GM12865 (cell line): ENCODE data around the gene SNX18.

Experiments used
- DNase-seq: peaks from one replicate; pipeline ENCODE4 v3.0.0; 2010; ENCODE audit warnings: low read depth
- H3K4me3 ChIP-seq: 2 replicates; pipeline ENCODE4 v1.5.1; 2011; ENCODE audit warnings: mild to moderate bottlenecking, low read depth, low read length, control low read depth
- CTCF ChIP-seq: IDR thresholded peaks from 2 replicates; pipeline ENCODE4 v1.5.1; 2011; ENCODE audit warnings: low read length, control low read depth, low read depth, inconsistent platforms; ENCODE audit not compliant: insufficient read depth; ENCODE audit errors: missing control alignments

The SNX18 gene

DNA sequence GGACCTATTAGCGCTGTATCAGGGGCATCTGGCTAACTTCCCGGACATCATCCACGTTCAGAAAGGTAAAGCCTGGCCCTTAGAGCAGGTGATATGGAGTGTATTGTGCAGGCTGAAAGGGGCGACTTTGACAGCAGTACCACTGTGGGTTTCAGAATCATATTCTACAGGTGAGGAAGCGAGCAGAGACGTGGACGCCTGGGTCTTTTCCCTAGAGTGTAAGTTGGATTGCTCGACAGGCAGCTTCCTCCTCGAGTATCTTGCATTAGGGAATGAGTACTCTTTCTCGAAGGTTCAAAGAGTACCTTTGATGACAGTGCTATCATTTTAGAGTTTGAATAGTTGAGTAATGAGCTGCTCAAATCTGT is 1.9 kb downstream of the SNX18 start:
- H3K4me3 ChIP-seq = no peak overlapping the region
- no peak for DNase-seq
- no peak for TF ChIP-seq CTCF

DNA sequence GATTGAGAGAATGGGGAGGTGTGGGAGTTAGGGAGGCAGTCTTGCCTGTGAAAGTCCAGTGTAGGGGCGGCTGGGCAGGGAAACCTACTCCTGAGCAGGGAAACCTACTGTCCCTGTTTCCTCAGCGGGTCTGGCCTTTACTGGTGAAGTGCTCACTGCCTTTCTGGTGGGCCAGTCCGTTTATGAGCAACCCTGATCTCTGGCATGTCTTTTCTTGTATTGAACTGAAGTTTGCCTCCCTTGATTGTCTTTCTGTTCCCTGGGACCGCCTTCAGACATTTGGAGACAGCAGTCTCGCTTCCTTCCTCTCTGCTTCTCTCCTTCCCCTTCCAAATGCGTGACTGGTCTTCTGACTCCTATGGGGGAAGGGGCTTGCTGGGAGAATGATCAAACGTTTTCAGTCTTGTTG is 2.9 kb downstream of the SNX18 start:
- no peak for TF ChIP-seq CTCF
- no peak overlapping the region for H3K4me3 ChIP-seq
- DNase-seq = no peak

DNA sequence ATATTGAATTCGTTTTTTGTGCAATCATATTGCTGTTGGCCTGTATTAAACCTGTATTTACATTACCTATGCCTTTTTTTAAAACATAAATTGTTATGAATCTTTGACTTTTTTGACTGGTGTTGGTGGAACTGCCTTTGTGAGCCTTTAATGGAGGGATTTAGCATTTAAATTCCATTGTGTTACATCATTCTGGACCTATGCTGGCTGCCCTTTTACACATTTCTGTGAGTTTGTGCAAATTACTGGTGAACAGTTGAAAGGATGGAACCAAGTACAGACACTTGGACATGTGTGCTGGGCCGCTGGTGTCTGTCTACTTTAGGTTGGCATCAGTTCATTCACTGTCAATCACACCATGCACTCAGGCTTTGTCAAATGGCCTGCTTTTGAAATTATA is 3.4 kb downstream of the SNX18 start:
- H3K4me3 ChIP-seq = no peak overlapping the region
- TF ChIP-seq CTCF = no peak
- no peak for DNase-seq

- no peak for DNase-seq
- no peak for TF ChIP-seq CTCF
- no peak overlapping the region for H3K4me3 ChIP-seq
Measured at GRCh38 chr5:54521856-54522479, 4.4 kb downstream of the SNX18 start.

DNA sequence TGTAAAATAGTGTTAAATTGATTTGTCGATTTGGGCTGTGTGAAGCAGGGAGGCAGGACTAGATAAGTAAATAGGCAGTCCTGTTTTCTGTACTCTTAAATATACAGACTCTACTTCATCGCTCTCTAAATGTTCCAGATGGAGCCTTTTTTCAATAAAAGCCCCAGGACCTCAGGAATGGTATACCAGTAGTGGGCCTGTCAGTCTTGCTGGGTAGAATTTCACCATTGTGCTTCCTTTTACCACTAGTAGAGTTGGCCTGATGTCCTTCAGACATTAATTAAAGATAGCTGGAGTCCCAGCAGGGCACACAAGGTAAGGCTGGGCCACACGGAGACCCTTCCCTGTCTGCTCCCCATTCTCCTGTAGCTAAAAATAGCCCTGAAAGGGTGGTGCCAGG is 6.0 kb downstream of the SNX18 start:
- DNase-seq = no peak
- H3K4me3 ChIP-seq = no peak overlapping the region

DNA sequence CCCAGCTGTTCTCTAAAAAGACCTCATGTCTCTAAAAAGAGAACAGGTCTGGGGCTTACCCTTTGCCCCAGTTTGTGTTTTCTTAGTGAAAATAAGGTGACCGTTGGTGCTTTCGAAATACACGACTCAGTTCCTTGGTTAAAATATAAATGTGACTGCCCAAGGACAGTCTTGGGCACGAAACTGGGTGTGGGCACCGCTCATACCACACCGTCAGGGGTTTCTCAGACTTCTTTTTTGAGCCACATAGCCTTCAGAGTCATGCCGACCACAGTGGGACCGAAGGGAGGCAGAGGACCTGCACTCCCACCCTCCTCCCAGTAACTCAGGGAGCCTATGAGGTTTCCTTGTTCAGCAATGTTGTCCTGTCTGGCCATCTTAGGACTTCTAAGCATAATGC is 6.5 kb downstream of the SNX18 start:
- TF ChIP-seq CTCF = no peak
- no peak overlapping the region for H3K4me3 ChIP-seq
- DNase-seq = no peak

More for the DNA sequence above, 6.0 kb downstream of the SNX18 start:
- no peak for TF ChIP-seq CTCF

- TF ChIP-seq CTCF = no peak
Measured at GRCh38 chr5:54524704-54525103, 7.1 kb downstream of the SNX18 start.

More at GRCh38 chr5:54524704-54525103, 7.1 kb downstream of the SNX18 start:
- H3K4me3 ChIP-seq = no peak overlapping the region
- no peak for DNase-seq
